OCI-M2 (cell line): ENCODE measurements around the gene KRTAP10-5.
"Not testable (repeated sequence)": the region's sequence is repeated elsewhere in the genome, so short reads cannot be mapped to it uniquely, and the experiment has no call there.

Experiments used
- DNase-seq: peaks from one replicate; lab custom pipeline; 2025; ENCODE audit not compliant: unreplicated experiment; lab: John Stamatoyannopoulos, UW

Gene KRTAP10-5, protein sequence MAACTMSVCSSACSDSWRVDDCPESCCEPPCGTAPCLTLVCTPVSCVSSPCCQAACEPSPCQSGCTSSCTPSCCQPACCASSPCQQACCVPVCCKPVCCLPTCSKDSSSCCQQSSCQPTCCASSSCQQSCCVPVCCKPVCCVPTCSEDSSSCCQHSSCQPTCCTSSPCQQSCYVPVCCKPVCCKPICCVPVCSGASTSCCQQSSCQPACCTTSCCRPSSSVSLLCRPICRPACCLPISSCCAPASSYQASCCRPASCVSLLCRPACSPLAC

GRCh38 chr21:44580231-44580821, at the start of gene KRTAP10-5:
TSS of gene KRTAP10-5 (minus strand) at chr21:44580604. CDS start at chr21:44580578, 26 bp downstream.
- not testable (repeated sequence) for DNase-seq

- DNase-seq = no peak
Observed at GRCh38 chr21:44628707-44629391, 48.4 kb upstream of the KRTAP10-5 start.

GRCh38 chr21:44627831-44628233, 47.4 kb upstream of the KRTAP10-5 start:
- DNase-seq = not testable (repeated sequence)

DNA sequence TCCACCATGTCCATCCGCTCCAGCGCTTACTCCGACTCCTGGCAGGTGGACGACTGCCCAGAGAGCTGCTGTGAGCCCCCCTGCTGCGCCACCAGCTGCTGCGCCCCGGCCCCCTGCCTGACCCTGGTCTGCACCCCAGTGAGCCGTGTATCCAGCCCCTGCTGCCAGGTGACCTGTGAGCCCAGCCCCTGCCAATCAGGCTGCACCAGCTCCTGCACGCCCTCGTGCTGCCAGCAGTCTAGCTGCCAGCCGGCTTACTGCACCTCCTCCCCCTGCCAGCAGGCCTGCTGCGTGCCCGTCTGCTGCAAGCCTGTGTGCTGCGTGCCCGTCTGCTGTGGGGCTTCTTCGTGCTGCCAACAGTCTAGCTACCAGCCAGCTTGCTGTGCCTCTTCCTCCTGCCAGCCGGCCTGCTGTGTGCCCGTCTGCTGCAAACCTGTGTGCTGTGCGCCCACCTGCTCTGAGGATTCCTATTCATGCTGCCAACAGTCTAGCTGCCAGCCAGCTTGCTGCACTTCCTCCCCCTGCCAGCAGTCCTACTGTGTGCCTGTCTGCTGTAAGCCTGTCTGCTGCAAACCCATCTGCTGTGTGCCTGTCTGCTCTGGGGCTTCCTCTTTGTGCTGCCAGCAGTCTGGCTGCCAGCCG, 46.9 kb upstream of the KRTAP10-5 start:
- not testable (repeated sequence) for DNase-seq

GRCh38 chr21:44626673-44627143, 46.3 kb upstream of the KRTAP10-5 start, which contains the start of gene KRTAP10-9:
TSS of gene KRTAP10-9 (plus strand) at chr21:44627093. CDS start at chr21:44627172, 79 bp downstream.
- no peak for DNase-seq

GRCh38 chr21:44626262-44626661, 45.9 kb upstream of the KRTAP10-5 start:
- DNase-seq = no peak

DNA sequence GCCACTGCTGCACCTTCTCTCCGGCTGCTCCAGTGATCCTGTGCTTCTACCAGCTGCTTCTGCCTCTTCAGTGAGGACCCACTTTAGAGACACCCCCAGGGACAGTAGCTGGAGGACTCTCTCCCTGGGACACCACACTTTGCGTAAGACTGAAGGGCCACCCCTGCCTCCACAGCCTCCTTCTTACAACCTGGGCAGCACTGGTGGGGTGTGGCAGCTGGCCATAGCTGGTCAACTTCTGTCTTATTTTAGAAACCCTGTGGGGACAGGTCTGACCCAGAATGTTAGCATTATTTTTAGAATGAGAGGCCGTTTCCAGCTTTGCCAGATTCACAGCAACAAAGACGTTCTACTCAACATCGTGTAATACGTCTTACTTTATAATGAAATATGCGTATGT, 45.4 kb upstream of the KRTAP10-5 start:
- no peak for DNase-seq

DNA sequence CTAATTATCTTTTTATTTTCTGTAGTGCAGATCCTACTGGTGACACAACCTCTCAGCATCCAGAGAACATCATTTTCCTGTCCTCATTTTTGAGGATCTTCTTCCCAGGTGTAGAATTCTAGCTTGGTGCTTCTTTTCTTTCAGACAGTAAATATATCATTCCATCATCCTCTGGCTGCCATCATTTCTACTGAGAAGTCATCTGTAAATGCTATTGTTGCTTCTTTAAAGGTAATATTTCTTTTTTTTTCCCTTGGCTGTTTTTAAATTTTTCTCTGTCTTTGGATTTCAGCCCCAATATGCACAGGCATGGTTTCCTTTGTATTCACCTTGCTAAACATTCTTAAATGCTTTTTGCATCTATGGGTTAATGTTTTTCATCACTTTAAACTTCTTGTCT, 43.2 kb upstream of the KRTAP10-5 start:
- DNase-seq = no peak

DNA sequence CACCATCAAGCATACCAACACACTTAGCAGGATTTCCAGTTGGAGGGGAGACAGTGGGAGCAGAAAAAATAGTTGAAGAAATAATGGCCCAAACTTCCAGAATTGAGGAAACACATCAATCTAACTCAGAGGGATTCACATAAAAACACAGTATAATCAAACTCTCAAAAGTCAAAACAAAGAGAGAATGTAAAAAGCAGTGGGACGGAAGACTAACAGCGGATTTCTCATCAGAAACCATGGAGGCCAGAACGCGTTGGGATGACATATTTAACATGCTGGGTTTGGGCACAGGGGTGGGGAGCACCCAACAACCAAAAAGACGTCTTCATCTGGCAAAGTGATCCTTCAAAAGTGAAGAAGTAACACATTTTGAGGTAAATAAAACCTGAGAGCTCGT, 39.5 kb upstream of the KRTAP10-5 start:
- no peak for DNase-seq

DNA sequence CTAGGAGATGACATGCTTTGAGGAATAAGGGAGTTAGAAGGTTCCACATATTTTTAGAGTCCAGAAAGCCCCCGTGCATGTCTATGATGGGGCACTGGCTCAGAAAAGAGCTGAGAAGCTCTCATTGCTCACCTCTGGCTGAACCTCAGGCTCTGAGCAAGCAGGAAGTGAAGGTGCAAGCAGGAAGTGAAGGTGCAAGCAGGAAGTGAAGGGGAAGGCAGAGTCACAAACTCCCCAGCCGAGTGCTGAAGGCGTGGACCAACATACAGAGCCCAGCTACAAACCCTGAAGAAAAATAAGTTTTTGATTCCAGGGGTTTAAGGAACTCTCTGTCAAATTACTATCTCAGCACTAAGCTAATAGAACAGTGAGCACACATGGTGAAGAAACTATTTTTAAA, 38.5 kb upstream of the KRTAP10-5 start:
- no peak for DNase-seq

GRCh38 chr21:44618504-44618903, 38.1 kb upstream of the KRTAP10-5 start:
- no peak for DNase-seq

- no peak for DNase-seq
Observed at GRCh38 chr21:44617071-44617501, 36.7 kb upstream of the KRTAP10-5 start.

GRCh38 chr21:44616591-44616926, 36.2 kb upstream of the KRTAP10-5 start:
- no peak for DNase-seq

DNA sequence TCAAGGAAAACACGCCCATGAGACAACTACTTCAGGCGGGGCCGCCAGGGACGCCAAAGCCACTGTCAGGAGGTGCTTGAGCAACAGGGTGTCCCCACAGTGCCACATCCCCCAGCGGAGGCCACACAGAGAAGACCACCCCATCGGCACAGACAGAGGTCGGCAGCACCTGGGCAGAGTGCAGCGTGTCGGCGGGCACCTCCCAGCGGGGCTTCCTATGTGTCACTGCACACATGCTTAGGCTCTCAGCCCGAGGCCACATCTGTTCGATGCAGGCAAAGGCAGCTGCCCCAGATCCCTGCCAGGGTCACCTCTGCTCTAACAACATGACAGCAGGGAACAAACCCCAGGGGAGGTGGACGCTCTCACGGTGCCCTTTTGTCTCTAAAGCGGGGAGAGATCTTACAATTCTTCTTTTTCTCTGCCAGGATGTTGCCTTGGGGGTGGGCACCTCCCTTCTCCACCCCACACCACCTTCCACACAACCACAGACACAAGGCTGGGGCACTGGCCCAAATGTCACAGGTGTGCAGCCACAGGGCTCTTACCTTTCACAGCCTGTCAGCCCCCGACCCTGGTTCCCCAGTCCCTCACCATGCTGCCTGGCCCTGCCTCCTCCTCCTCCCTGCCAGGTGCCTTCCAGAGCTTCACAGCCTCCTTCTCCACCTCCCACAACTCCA, 35.6 kb upstream of the KRTAP10-5 start:
- no peak for DNase-seq

DNA sequence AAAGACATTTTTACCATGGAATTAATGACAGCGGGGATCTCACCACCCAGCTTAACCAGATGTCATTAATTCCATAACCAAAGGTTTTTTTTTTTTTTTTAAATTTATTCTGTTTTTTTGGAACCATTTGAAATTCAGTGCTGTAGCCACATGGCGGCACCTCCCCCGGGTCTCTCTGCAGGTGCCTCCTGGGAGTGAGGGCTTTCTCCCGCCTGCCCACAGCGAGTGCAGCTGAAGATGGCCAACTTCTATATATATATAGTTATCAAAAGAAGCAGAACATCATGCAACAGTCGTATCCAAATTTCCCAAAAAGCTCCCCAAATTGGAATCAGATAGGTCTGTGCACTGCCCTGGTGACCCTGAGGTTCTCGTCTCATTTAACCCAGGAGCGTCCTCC, 35.1 kb upstream of the KRTAP10-5 start:
- no peak for DNase-seq

GRCh38 chr21:44614961-44615391, 34.6 kb upstream of the KRTAP10-5 start:
- DNase-seq = no peak

- DNase-seq = no peak
Observed at GRCh38 chr21:44614161-44614631, 33.8 kb upstream of the KRTAP10-5 start.

- no peak for DNase-seq
Observed at GRCh38 chr21:44613386-44614155, 33.2 kb upstream of the KRTAP10-5 start.

DNA sequence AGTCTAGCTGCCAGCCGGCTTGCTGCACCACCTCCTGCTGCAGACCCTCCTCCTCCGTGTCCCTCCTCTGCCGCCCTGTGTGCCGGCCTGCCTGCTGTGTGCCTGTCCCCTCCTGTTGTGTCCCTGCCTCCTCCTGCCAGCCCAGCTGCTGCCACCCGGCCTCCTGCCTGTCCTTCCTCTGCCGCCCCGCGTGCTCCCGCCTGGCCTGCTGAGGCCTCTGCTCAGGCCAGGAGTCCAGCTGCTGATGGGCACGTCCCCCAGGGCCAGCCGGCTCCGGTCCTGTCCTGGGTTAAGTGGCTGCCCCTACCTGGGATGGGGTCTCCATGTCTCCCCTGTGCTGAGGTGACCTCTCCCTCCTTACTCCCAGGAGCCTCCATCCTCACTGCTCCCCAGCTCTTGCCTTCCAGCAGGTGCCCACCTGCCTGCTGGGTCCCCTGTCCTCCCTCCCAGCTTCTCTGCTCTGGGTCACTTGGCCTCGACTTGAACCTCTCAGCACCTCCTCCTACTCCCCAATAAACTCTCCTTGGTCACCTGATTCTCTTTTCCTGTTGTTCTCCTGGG, 32.3 kb upstream of the KRTAP10-5 start:
- no peak for DNase-seq

DNA sequence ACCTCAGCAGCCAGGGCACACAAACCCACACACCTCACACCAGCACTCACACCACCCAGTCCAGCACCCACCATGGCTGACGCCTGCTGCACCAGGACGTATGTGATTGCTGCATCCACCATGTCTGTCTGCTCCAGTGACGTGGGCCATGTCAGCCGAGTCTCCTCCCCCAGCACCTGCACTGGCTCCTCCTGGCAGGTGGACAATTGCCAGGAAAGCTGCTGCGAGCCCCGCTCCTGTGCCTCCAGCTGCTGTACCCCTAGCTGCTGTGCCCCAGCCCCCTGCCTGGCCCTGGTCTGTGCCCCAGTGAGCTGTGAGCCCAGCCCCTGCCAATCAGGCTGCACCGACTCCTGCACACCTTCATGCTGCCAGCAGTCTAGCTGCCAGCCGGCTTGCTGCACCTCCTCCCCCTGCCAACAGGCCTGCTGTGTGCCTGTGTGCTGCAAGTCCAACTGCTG, 31.7 kb upstream of the KRTAP10-5 start, which contains the start of gene KRTAP10-8:
Gene KRTAP10-8 (plus strand): TSS at position 51 of the 458 bp plus-strand sequence. CDS start 22 bp downstream, at position 73.
- no peak for DNase-seq
